OCI-LY7 (cell line): ENCODE measurements around the gene USE1. TPM values are rescaled to one million over a fixed set of nuclear protein-coding genes. Genes with fewer than 3 reads are reported as not detected.

ENCODE experiments used
- BruUV-seq: library from RNA; stranded (reverse); fragments of 400-500 nt; replicated peaks from 2 replicates; lab custom pipeline; 2021; lab: Mats Ljungman, UMichigan
- CTCF ChIA-PET: fragments of 300-600 bp; sonication (Branson Sonifier 250); formaldehyde crosslinking; loops from one replicate; lab custom pipeline; 2022; ENCODE audit warnings: antibody characterized with exemption; ENCODE audit not compliant: unreplicated experiment; lab: Charles Lee
- POLR2A ChIA-PET: fragments of 300-600 bp; sonication (Branson Sonifier 250); formaldehyde crosslinking; loops from one replicate; lab custom pipeline; 2022; ENCODE audit warnings: antibody characterized with exemption; lab: Charles Lee
- DNase-seq: peaks from one replicate; pipeline ENCODE4 v3.0.0-alpha.2; 2015; ENCODE audit warnings: low spot score
- H2AFZ ChIP-seq: fragments of 200-600 bp; sonication (generic), shearing (Covaris generic); 2 replicates; pipeline ENCODE4 v1.6.1; 2014; ENCODE audit warnings: mild to moderate bottlenecking, antibody characterized with exemption, low read length, moderate library complexity
- H3K27ac ChIP-seq: fragments of 200-600 bp; sonication (generic); 2 replicates; pipeline ENCODE4 v1.5.1; 2014; ENCODE audit warnings: mixed run types, low read depth, mild to moderate bottlenecking, moderate library complexity, low read length, inconsistent platforms; ENCODE audit not compliant: poor library complexity, severe bottlenecking
- H3K36me3 ChIP-seq: fragments of 200-600 bp; sonication (generic); 2 replicates; pipeline ENCODE4 v1.6.1; 2014; ENCODE audit warnings: mild to moderate bottlenecking, antibody characterized with exemption, low read length, moderate library complexity, mixed read lengths; ENCODE audit not compliant: insufficient read depth
- H3K4me1 ChIP-seq: fragments of 200-600 bp; sonication (generic); 2 replicates; pipeline ENCODE4 v1.5.1; 2014; ENCODE audit warnings: mild to moderate bottlenecking, low read length; ENCODE audit not compliant: insufficient read depth, poor library complexity, severe bottlenecking
- H3K4me2 ChIP-seq: fragments of 200-600 bp; sonication (generic); 2 replicates; pipeline ENCODE4 v1.6.1; 2014; ENCODE audit warnings: mild to moderate bottlenecking, low read length
- H3K4me3 ChIP-seq: fragments of 200-600 bp; sonication (generic); 2 replicates; pipeline ENCODE4 v1.5.1; 2014; ENCODE audit warnings: mild to moderate bottlenecking, low read depth, low read length; ENCODE audit not compliant: poor library complexity, severe bottlenecking
- H3K79me2 ChIP-seq: fragments of 200-600 bp; sonication (generic); 2 replicates; pipeline ENCODE4 v1.6.1; 2016; ENCODE audit warnings: low read depth, mild to moderate bottlenecking, low read length, moderate library complexity, mixed read lengths; ENCODE audit not compliant: insufficient read depth
- H3K9me2 ChIP-seq: fragments of 200-600 bp; sonication (generic); 2 replicates; pipeline ENCODE4 v1.6.1; 2016; ENCODE audit warnings: mild to moderate bottlenecking, low read length, mixed read lengths; ENCODE audit not compliant: insufficient read depth
- H3K9me3 ChIP-seq: fragments of 200-600 bp; sonication (generic); 2 replicates; pipeline ENCODE4 v1.6.1; 2014; ENCODE audit warnings: mild to moderate bottlenecking, mixed run types, low read length, mixed read lengths
- H4K20me1 ChIP-seq: fragments of 200-600 bp; sonication (generic); 2 replicates; pipeline ENCODE4 v1.6.1; 2014; ENCODE audit warnings: mild to moderate bottlenecking, antibody characterized with exemption, low read length, moderate library complexity, mixed read lengths; ENCODE audit not compliant: insufficient read depth
- EZH2phosphoT487 ChIP-seq: fragments of 200-600 bp; sonication (generic); IDR thresholded peaks from 2 replicates; pipeline ENCODE4 v1.6.1; 2018; ENCODE audit warnings: low read depth, borderline replicate concordance, mild to moderate bottlenecking, mixed run types, antibody characterized with exemption, low read length, moderate library complexity, mixed read lengths
- intact Hi-C: fragments of 100-400 bp; cut with micrococcal nuclease; formaldehyde crosslinking; loops from one replicate; pipeline ENCODE4 v1.10.0; 2022; ENCODE audit not compliant: unreplicated experiment
- total RNA-seq, 2 experiments: library from RNA; depleted of rRNA in 1 of 2; stranded (reverse); fragments of >200 nt in 1 of 2; shearing (Covaris generic) in 1 of 2; gene quantifications; 2 replicates each; pipeline ENCODE4 v1.2.3, GENCODE V29; 2014 to 2022
- TF ChIP-seq, protein P1 (sequence below): fragments of 200-600 bp; sonication (generic); conservative IDR thresholded peaks from 2 replicates; pipeline ENCODE4 v1.5.1; 2014; ENCODE audit warnings: mild to moderate bottlenecking, antibody characterized with exemption, low read length, moderate library complexity, mixed read lengths

Gene USE1
- total RNA-seq, 2 experiments from 2014 or later, result 28.6 to 31.2 TPM

DNA sequence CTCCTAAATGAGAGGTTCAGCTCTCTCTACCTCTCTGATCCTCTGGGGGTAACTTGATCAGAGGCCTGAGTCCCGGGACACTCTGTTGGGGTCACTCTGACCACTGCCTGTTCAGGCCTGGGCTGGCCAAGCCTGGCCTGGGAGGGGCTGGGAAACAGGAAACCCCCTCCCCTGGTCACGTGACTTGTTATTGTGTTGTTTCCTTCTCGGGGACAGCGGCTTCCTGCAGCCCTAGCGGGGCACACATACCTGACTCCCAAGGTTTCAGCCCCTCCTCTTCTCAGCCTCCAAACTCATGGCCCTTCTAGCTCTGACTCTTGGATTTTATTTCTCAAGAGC lies 49.5 kb downstream of the USE1 start, which contains the start of gene USHBP1:
Gene USHBP1, minus strand, starts transcription at position 105 of the 339 bp plus-strand sequence. CDS start 446 bp downstream, outside the sequence.
- Histone ChIP-seq H3K9me3 (no peaks in the 10 kb centered on the region), H3K9me2 (no peaks in the 10 kb centered on the region), H3K27ac (peak within 1 kb of the TSS; percentile 51), H3K4me2 (peak within 1 kb of the TSS; percentile 62), H2AFZ (peak within 1 kb of the TSS; percentile 65; the same call in 1 of the 2 replicates), H4K20me1 (no peaks in the 10 kb centered on the region), H3K4me3 (peak within 1 kb of the TSS; percentile 21), H3K79me2 (peaks cover 17% of the 10 kb centered on the region), H3K4me1 (peaks cover 56% of the 10 kb centered on the region), H3K36me3 (peaks cover 4% of the 10 kb centered on the region; the same call in 1 of the 2 replicates)
- DNase-seq, result peak; percentile 72
- ChIA-PET POLR2A (interaction anchor here (1.2 to 2.4 kb wide), 3 partner anchors 13 to 23 kb away, joined by 5 to 19 read pairs (median 7); partner anchors contain the start of gene ANKLE1), CTCF (interaction anchor here (0.5 to 1.0 kb wide), 3 partner anchors 16 to 40 kb away, joined by 3 read pairs; no protein-coding TSS in a partner anchor)
- no peak for TF ChIP-seq EZH2phosphoT487
- TF ChIP-seq, protein P1, sequence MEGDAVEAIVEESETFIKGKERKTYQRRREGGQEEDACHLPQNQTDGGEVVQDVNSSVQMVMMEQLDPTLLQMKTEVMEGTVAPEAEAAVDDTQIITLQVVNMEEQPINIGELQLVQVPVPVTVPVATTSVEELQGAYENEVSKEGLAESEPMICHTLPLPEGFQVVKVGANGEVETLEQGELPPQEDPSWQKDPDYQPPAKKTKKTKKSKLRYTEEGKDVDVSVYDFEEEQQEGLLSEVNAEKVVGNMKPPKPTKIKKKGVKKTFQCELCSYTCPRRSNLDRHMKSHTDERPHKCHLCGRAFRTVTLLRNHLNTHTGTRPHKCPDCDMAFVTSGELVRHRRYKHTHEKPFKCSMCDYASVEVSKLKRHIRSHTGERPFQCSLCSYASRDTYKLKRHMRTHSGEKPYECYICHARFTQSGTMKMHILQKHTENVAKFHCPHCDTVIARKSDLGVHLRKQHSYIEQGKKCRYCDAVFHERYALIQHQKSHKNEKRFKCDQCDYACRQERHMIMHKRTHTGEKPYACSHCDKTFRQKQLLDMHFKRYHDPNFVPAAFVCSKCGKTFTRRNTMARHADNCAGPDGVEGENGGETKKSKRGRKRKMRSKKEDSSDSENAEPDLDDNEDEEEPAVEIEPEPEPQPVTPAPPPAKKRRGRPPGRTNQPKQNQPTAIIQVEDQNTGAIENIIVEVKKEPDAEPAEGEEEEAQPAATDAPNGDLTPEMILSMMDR, result no peak
- intact Hi-C loops, result no loop called here
- BruUV-seq, result no TSS peak

DNA sequence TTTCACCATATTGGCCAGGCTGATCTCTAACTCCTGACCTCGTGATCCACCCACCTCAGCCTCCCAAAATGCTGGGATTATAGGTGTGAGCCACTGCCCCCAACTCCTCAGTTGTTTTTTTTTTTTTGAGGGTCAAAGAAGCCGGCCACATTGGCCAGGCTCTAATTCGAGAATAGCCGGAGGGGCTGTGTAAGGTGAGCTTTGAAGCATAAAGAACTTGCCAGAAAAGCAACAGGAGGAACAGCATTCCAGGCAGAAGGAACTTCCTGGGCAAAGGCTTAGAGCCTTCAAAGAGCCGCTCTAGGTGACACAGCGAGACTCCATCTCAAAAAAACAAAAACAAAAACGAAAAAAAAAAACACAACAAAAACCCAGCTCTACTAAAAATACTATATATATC lies 50.9 kb downstream of the USE1 start:
- H3K9me2 ChIP-seq, result no peaks in the 10 kb centered on the region
- TF ChIP-seq, protein P1, result no peak
- TF ChIP-seq EZH2phosphoT487, result no peak
- peaks cover 50% of the 10 kb centered on the region for H3K4me1 ChIP-seq
- peaks cover 15% of the 10 kb centered on the region for H3K36me3 ChIP-seq
- H3K79me2 ChIP-seq, result peaks cover 17% of the 10 kb centered on the region
- peak overlapping the region; percentile 69 for H3K4me2 ChIP-seq
- intact Hi-C loops, result no loop called here
- peak overlapping the region; percentile 74; the same call in 1 of the 2 replicates for H2AFZ ChIP-seq
- no peaks in the 10 kb centered on the region for H3K9me3 ChIP-seq
- ChIA-PET POLR2A (interaction anchor here (1.2 to 2.3 kb wide), 8 partner anchors 8 to 139 kb away, joined by 3 to 28 read pairs (median 7); partner anchors contain the start of genes ANKLE1, BST2, DDA1 and USE1), CTCF (interaction anchor here (1.2 kb wide), 1 partner anchor 15 kb away, joined by 4 read pairs; no protein-coding TSS in a partner anchor)
- BruUV-seq, result no TSS peak
- peak overlapping the region; percentile 61 for H3K4me3 ChIP-seq
- H3K27ac ChIP-seq, result peak overlapping the region; percentile 83
- no peak for DNase-seq
- H4K20me1 ChIP-seq, result no peaks in the 10 kb centered on the region

DNA sequence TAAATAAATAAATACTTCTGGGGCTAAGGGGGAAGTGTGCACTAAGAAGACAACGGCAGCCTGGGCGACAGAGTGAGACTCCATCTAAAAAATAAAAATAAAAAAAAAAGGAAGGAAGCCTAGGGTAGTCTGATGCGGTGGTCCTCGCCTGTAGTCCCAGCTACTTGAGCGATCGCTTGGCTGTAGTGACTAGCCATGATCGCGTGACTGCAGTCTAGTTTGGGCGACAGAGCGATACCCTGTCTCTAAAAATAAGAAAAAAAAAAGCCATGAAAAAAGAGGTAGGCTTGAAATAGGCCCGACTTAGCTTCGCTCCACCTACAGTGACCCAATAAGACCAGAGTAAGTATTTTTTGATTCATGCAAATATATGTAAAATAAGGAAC lies 51.4 kb downstream of the USE1 start:
- peak overlapping the region; percentile 83 for H3K27ac ChIP-seq
- H3K4me1 ChIP-seq, result peaks cover 46% of the 10 kb centered on the region
- H3K4me2 ChIP-seq, result peak overlapping the region; percentile 69
- no peak for DNase-seq
- ChIA-PET POLR2A (interaction anchor here (0.8 to 2.3 kb wide), 15 partner anchors 9 to 193 kb away, joined by 3 to 28 read pairs (median 5); partner anchors contain the start of genes ANKLE1, BST2, DDA1 and USE1), CTCF (interaction anchor here (0.7 to 1.2 kb wide), 3 partner anchors 13 to 15 kb away, joined by 3 to 4 read pairs (median 4); partner anchors contain the start of gene ANKLE1)
- peak overlapping the region; percentile 61 for H3K4me3 ChIP-seq
- peaks cover 20% of the 10 kb centered on the region for H3K36me3 ChIP-seq
- no peak for TF ChIP-seq EZH2phosphoT487
- TF ChIP-seq, protein P1, result no peak
- no TSS peak for BruUV-seq
- H3K79me2 ChIP-seq, result peaks cover 17% of the 10 kb centered on the region
- no peaks in the 10 kb centered on the region for H3K9me2 ChIP-seq
- intact Hi-C loops, result no loop called here
- peak overlapping the region; percentile 74; the same call in 1 of the 2 replicates for H2AFZ ChIP-seq
- no peaks in the 10 kb centered on the region for H4K20me1 ChIP-seq
- H3K9me3 ChIP-seq, result no peaks in the 10 kb centered on the region
